T-helper 9 cell (primary cell): ENCODE measurements around the gene TFPI.

Source experiments
- DNase-seq: peaks from one replicate; pipeline ENCODE4 v3.0.0-alpha.2; 2020

The TFPI gene

GRCh38 chr2:187461294-187462261, 92.7 kb downstream of the TFPI start:
- DNase-seq, result no peak

- no peak for DNase-seq
Measured at GRCh38 chr2:187459256-187459655, 95.0 kb downstream of the TFPI start.

GRCh38 chr2:187453078-187453641, 101.1 kb downstream of the TFPI start:
- no peak for DNase-seq

- no peak for DNase-seq
Measured at GRCh38 chr2:187451510-187451909, 102.7 kb downstream of the TFPI start.

DNA sequence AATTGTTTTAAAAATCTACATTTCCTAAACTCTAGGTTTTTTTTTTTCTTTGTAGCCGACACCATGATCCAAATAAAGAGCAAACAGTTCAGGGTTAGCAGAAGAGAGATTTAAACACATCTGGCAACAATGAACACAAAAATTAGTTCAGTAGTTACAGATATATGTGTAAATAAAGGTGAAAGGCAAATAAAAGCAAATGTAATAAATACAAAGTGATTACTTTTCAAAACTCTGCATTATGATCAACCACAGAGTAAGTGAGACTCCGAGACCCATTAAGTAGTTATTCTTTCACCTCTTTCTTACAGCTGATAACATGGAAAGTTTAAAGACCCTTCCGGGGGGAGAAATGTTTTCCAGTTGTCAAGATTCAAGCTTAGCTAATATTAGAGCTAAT, 106.9 kb downstream of the TFPI start:
- DNase-seq, result no peak

DNA sequence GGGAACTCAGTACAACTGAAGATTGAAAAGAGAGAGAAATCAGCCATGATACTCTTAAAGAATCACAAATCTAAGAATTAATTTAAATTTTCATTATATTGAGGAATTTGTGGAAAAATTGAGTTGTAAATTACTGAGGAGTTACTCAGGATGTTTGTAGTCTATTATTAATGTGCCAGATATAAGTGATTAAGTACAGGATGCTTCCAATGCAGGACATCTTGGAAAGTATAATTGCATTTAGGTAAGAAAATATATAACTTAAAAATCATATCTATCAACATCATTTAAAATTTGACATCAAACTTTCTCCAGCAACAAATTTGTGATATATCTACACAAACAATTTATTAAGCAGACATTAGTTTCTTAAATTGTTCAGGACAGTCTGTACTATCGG, 107.5 kb downstream of the TFPI start:
- no peak for DNase-seq

- no peak for DNase-seq
Measured at GRCh38 chr2:187445051-187445450, 109.2 kb downstream of the TFPI start.

GRCh38 chr2:187442778-187443177, 111.5 kb downstream of the TFPI start:
- DNase-seq, result no peak

DNA sequence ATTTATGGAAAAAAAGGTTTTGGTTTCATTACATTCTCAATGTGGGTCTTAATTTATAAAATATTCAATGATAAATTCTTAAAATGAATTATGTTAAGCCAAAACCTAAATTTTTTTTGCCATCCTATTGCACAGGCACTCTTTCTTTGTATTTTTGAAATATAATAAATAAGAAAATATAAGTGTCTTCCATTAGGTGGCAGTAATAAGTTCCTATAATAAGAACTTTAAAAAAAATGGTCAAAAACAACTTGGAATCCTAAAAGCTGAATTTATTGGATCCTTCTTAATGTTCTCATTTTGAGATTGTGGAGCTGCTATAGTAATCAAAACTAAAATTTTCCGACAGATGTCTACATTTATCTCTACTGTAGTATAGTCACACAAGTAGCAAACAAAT, 111.9 kb downstream of the TFPI start:
- DNase-seq, result no peak

DNA sequence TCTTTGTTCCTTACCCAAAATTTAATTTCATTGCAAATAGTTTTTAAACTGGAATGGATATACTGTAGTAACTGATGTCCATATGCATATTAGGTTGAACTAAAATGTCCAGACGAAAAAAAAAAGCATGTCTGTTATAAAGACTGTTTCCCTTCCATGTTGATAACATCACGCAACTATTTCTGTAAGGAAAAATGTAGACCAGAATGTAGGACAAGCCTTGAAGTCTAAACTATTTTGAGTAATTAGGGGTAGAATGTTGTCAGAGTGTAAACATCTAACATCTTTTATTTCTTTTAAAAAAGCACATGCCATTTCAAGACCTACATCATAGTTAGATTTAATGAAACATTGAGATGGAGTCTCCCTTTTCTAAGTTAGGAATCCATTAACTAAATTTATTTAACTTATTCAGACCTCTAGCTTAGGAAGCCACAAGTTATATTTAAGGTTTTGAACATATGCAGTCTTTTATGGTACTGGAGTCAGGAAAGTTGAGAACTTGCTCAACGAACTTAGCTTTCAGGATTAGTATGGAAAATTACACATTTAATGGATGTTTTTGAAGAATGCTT, 114.0 kb downstream of the TFPI start:
- DNase-seq, result no peak

DNA sequence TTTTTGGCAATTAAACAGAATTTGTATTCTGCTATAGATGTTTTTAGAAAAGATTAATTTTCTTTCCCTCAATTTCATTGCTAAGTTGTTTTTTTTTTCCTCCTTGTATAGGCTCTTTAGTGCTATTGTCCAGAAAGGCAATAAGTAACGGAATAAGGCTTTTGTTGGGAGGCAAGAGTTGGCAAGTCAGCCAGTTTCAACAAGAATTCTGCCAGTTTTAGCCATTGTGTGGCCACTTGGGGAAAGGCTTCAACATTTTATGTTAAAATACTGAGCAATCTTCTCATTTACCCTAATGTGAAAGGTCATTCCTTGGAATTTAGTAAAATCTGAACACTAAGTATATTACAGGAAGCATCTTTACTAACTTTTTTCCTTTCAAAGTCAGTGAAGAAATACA, 115.8 kb downstream of the TFPI start:
- no peak for DNase-seq

DNA sequence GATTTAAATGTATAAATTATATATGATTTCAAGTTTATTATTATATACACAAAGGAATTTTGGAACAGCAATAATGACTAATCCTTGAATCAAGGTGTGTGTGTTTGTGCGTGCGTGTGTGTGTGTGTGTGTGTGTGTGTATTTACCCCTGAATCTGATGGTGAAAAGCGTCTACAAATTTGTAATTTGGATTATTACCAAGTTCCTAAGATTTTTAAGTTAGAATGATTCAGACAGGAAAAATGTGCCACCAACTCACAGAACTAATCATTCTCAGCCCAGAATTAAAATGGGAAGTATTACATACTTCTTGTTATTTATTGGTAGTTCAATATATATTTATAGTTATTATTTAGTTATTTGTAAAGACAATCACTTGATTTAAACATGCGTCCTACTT, 118.5 kb downstream of the TFPI start:
- DNase-seq, result no peak

- no peak for DNase-seq
Measured at GRCh38 chr2:187435078-187435477, 119.2 kb downstream of the TFPI start.

DNA sequence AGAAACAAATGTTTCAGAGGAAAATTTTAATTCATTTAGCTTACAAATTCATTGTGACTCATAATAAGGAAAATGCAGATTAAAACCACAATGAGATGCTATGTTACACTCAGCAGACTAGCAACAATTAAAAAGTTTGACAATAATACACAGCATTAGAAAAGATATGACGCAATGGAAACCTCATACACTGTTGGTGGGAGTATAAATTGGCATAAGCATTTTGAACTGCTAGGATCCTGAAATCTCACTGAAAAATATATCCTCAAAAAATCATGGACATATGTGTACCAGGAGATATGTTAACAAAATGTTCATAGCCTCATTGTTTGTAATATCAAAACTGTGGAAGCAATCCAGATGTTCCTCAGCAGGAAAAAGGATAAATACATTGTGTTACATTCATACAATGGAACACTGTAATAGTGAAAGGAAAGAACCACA, 119.9 kb downstream of the TFPI start:
- no peak for DNase-seq

DNA sequence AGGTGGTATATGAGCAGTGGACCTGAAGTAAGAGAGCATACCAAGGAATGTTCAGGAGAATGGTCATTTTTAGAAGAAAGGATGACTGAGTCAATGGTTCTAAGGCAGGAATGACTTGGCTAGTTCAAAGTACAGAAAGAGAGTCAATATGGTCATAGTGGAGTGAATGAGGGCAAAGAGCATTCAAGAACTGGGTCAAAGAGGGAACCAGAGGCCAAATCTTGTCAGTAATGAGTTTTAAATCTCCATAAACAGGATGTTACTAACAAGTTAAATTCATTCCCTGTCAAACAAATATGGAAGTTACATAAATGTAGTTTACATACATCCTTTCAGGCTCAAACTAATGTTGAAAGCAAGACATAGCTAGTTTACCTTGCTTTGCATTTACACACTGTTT, 122.3 kb downstream of the TFPI start:
- no peak for DNase-seq

DNA sequence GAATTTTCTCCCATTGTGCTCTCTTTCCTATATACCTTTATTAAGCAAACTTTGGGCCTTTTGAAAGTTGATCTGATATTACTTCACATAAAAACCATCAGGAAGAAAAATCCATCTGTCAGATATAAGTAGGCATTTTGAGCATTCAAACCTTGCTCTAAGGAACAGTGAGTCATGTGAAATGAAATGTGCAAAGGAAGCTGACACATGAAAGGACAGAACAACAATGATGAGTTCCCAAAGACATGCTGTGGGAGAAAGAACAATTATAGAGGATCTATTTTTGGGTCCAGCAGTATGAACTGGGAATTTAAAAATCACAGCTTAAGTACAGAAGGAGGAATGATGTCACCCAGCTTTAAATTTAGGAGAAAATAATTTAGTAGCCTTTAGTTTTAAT, 124.2 kb downstream of the TFPI start:
- no peak for DNase-seq

GRCh38 chr2:187424146-187424545, 130.1 kb downstream of the TFPI start:
- no peak for DNase-seq

DNA sequence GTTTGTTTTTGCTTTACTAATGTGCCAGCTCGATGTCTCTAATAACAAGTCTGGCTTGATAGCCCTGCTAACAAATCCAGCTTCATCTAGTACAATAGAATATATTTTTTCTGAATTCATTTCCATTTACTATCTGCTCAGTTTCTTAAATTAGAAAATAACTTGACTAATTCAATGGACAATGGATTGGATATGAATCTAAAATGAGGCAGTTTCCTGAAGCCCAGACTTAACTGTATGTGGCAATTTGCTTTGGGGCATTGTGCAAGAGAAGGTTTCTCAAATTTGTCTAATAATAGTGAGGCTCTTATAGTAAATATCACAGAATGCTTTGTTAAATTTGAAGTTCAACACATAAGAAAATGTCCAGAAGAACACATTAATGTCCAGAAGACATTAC, 132.0 kb downstream of the TFPI start:
- no peak for DNase-seq

DNA sequence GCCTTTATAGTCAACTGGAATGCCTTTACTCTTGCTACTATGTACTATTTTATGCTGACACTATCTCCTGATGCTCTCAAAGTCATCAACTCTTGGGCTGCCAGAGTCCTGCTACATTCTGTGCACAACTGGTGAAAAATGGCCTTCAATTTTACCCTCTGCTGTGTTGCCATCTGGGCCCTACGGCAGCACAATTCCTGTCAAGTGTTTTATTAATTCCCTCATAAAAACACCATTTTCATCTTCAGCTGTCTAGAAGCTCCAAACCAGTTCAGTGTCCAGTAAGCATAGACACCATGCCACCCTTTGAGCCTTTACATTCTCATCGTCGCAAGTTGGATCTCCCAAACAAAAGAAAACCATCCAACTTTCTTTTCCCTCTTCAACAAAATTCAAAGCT, 132.7 kb downstream of the TFPI start:
- DNase-seq, result no peak

- DNase-seq, result no peak
Measured at GRCh38 chr2:187419808-187420207, 134.4 kb downstream of the TFPI start.

GRCh38 chr2:187415449-187415848, 138.8 kb downstream of the TFPI start:
- no peak for DNase-seq
